CD4-positive, alpha-beta T cell treated with Interleukin-17A for 1 hour (primary cell): ENCODE results near the gene TMEM242.

Experiments used
- DNase-seq: peaks from one replicate; pipeline ENCODE4 v3.0.0-alpha.2; 2020

Gene TMEM242

DNA sequence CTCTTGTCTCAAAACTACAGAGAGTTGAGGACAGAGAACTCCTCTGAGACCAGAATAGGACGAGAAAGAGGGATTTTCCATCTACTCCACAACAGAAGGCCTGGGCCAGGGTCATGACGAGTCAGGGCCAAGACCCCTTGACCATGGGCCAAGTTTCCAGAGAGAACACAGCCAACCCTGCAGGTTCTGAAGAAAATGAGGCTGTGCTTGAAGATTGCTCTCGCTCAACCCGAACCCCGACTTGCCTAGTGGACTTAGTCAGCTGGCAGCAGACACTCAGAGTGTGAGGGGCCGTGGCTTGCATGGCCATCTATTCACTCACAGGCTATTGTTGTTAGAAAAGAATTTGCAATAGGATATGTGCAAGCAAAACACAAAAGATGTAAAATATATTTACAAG lies 54.5 kb downstream of the TMEM242 start:
- no peak for DNase-seq

DNA sequence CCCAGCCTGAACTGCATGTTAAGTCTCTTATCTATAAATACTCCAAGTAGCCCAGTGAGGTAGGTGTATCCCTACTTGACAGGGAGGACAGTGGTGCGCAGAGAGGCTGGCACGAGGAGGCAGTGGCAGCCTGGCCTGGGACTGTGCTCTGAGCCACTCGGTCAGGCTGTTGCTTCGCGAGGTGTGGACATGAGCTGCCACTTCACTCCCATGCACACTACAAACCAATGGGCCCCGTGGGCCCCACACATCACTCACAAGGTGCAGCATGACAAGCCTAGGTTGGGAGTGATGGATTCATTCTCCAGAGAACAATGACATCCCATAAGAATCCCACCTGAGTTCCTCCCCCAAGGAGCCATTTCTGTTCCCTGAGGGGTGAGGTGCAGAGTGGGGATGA lies 54.9 kb downstream of the TMEM242 start:
- DNase-seq = no peak

DNA sequence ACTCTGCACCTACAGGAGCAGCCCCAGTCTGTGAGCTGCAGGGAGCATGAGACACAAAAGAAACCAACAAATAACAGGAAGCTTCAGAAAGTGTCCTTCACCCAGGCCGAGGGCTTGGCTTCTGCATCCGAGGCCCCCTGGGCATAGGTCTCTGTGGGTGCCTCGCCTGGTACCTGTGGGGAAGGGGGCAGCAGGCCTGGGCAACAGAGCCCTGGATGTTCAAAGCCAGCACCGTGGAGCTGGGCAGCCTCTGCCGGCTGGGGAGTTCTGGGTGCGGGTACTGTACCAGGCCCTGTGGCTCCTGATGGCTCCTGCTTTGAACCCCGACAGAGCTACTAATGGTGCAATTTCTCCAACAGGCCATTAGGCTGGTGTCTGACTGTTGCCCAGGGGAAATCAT lies 55.7 kb downstream of the TMEM242 start:
- DNase-seq = no peak

DNA sequence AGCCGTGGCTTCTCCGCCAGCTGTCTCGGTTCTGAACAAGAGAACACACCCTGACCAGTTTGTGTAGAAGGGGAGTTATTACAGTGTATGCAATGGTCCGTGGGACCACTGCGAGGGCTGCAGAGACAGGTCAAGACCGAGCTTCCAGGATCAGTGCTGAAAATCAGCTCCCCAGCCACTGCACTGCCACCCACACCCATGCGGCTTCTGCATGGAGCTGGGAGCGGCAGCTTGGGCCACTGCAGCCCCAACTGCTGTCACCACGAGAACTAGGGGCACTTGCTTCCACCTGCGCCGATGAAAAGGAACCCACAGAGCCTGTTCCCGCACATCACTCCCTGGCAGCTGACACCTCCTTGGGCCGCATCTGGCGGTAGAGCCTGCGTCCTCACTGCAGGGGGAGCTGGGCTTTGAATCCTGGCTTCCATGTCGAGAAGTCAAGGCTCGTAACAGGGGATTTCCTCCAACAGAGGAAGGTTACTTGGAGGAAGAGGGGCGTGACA lies 56.2 kb downstream of the TMEM242 start:
- DNase-seq = no peak

DNA sequence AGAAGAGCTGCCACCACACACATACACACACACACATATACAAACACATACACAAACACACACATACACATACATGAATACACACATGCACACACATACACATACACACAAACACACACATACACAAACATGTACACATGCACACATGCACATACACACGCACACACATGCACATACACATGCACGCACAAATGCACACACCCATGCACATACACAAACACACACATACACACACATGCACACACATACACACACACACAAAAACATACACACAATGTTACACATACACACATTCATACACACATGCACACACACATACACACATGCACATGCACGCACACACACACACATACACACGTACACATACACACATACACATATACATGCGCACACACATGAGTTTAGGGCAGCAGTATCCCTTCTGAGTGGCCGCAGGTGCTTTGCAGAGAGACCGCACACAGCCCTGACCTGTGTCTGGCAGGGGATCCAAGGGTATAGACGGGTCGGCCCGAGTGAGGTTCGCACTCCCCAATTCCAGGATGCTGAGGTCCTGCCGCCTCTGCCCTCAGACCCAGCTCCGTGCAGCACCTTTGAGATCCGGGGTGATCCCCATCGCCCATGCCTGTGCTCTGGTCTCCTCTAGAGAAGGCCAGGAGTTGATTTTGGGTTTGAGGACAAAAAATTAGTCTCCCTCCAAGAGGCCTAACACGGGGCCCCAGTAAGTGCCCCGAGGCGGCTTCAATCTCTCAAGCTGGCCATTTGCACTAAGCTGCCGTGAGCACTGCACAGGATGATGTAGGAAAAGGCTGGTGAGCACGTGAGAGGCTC lies 56.8 kb downstream of the TMEM242 start:
- DNase-seq = no peak

DNA sequence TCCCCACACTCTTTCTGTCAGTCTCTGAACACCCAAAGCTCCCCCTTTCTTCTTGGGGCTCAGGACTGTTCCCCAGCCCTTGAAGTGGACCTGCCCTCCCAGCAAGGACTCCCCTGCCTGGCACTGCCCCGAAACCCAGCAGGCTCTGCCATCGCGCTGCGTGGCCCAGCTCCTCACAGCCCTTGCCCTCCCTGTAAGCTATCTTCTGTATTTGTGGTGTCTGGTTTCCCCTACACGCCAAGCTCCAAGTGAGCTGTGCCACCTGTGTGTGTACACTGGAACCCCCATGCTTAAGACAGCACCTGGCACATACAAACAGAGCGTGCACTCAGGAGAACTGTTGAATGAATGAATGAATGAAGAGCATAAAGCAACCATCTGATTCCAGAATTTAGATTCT lies 57.7 kb downstream of the TMEM242 start:
- no peak for DNase-seq

DNA sequence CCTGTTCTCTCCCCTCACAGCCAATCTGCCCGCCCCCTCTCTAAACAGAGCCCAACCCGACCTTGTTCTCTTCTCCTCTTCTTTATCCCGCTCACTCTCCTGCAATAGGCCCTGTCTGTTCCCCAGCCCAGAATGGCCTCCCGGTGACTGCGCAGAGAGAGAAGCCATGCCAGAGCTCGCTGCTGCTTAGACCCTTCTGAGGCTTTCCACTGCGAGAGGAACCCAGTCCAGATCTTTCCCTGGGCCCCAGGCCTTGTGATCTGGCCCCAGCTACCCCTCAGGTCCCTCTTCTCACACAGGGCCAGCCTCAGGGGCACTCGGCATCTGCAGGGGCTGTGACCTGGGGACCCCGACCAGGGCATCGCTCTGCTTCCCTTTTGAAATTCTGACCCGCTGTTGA lies 58.1 kb downstream of the TMEM242 start:
- no peak for DNase-seq

DNA sequence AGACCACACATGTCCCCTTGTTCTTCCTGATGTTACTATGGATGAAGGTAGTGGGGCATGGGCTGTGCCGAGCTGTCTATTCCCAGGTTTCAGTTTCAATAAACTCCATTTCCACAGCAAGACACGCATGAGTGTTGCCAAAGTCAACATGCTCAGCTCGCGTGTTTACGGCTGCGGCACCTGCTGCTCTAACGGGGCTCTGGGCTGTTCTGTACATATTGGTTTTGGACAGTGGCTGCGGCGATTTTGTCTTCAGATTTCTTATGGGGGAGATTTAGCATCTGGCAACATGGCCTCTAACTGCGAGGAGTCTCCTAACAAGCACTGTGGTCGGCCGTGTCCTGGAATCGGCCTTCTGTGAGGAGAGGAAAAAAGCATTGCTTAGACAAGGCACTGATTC lies 58.6 kb downstream of the TMEM242 start:
- no peak for DNase-seq

DNA sequence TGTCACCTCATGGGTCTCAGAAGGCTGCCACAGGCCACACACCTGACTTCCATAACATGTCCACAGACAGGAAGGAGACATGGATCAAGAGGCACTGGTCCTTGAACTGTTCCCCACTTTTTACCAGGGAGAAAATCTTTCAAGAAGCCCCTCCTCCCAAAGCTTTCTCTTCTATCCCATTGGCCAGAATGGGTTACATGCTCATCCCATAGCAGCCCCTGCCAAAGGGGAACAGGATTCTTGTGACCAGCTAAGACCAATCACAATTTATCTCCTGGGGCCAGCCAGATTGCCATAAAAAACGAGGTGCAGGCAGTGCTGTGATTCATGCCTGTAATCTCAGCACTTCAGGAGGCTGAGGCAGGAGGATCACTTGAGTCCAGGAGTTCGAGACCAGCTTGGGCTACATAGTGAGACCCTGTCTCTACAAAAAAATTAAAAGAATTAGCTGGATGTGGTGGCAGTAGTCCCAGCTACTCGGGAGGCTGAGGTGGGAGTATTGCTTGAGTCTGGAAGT lies 59.4 kb downstream of the TMEM242 start:
- no peak for DNase-seq

DNA sequence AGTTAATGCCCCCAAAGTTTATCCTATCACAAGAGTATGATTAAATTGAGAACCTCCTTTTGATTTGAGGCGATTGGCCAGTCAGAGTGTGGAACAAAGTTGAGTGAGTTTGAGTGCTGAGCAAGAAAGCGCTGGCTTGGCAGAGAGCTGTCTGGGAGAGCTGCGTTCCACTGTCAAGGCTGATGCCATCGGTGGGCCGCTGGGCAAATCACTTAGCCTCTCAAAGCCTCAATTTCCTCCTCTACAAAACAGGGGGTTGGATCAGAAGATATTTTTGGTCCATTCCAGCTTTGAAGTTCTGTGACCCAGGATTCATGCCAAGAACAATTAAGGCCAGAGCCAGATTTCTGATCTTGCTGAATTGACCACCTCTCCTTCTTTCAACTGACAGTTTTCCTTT lies 60.2 kb downstream of the TMEM242 start:
- DNase-seq = no peak

DNA sequence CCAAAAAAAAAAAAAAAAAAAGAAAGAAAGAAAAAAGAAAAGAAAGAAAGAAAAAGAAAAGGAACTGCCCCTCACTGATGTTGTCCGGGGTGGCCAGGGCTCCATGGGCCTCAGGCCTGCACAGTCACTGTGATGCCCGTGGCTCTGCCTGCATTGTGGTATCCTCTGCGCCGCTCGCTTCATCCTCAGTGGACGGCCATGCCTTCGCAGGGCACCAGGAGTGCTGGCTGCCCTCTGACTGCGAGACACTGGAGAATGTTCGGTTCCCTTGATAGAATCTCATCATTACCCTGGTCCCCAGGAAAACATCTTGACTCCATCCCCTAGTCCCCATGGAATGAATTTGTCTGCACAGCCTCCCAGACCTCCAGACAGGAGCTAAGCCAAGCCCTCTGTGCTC lies 61.7 kb downstream of the TMEM242 start:
- no peak for DNase-seq

DNA sequence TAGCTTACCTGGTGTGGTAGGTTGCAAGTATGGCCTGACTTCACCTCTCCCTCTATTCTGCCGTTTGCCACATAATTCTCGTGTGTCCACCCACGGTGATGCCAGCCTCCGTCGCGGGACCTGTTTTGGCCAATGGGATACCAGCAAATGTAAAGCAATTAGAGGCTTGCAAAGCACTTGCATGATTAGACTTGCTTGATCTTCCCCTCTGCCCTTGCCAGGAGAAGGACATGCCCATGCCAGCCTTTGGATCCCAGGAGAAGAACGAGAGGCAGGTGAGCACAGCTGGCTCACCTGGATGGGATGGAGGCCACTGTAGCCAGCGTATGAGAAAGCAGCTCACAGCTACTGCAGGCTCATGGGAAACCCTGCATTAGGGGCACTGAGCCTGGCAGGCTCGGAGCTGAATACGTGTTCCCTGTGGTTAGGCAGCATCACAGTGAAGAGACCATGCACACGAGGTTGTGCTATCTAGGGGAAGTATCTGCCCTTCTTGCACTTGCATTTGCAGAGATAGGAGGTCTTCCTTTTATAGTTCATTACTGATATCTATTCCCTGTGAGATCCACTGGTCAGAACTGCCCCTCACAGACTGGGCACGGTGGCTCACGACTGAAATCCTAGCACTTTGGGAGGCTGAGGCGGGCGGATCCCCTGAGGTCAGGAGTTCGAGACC lies 62.4 kb downstream of the TMEM242 start:
- no peak for DNase-seq

DNA sequence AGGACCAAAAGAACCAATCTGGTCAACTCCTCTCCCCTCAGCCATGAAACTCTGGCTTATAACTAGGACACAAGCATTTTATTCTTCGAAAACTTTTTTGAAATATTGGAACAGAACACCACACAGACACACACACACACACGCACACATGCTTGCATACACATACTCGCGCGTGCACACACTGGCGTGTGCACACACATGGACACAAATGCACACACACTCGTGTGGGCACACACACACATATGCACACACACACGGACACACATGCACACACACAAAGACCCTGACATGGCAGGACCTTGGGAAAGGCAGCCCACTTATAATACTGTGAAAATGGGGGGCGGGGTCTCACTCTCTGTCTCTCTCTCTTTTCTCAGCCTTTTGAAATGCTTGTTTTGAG lies 63.9 kb downstream of the TMEM242 start:
- no peak for DNase-seq

DNA sequence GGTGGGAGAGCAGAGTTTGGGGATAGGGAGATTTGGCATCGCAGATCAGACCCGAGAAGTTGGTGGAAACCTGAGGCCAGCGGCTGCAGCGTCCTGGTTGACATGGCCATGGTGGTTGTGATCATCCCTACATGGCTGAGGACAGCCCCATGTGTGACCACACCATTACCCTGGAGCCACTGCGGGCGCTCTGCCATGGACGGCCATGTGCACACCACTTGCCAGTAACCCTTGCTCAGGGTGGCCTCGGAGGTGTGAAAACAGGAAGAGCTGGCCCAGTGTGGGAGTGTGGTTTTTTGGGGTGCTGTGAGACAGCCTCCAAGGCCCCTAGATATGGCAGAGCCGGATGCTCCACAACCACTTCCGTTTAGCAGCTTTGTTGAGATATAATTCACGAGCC lies 64.4 kb downstream of the TMEM242 start:
- DNase-seq = peak; percentile 54

DNA sequence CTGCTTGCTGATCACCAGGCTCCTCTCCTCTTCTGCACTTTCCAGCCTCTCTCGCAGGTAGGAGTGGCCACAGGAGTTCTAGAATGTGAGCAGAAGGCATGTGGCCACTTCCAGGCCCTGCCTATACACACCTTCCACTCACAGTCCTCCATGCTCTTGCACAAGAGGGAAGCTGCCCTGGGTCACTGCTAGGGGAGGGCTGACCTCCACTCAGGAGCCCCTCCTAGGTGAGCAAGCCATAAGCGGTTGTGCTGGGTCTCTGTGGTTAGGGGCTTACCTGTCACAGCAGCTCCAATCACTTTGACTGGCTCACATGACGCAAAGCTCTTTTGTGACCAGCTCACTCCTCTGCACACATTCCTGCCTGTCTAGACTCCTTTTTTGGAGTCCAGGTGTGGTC lies 68.2 kb downstream of the TMEM242 start:
- DNase-seq = no peak

DNA sequence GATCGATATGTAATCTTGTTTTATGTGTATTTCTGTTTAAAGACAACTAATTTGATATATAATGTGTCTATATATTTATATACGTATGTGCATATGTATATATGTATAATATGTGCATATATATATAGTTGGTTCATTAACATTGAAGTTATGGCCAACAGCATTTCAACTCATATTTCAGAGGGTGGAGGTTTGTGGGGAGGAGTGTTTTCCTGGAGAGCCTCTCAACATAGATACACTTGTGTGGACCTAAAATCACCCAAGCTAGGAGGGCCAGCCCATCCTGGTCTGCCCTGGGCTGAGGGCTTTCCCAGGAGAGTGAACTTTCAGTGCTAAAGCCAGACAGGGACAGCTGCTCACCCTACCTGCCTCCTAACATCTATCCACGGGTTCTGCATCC lies 68.8 kb downstream of the TMEM242 start:
- no peak for DNase-seq

DNA sequence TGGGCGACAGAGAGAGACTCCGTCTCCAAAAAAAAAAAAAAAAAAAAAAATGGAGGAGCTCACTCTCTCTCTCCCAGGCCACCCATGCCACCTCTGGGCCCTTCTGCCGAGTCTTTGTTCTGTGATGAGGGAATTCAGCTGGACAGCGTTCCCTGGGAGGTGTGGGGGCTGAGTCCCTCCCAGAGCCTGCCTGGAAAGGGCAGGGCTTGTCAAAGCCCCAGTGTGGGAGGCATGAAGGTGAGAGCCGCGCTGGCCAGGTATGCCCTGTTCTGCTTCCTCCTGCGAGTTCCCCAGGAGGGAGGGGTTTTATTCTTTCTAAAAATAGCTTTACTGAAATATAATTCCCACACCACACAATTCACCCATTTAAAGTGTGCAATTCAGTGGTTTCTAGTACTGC lies 69.6 kb downstream of the TMEM242 start:
- DNase-seq = peak; percentile 10

DNA sequence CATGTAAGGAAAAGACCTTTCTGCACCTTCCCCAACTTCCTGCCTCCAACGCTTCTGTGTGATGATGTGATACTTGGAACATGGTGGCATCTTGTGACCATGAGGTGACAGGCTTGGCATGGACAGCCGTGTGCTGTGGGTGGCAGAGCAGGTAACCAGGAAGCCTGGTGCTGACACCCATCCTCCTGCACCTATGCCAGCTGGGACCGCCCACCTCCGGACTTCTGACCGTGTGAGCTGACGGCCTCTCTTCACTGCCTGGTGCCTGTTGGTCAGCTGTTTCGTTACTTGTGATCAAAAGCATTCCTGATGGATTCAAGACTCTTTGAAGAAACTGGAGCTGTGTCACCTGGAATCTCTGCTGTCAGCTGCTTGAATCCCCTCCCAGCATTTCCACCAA lies 70.3 kb downstream of the TMEM242 start:
- DNase-seq = no peak

DNA sequence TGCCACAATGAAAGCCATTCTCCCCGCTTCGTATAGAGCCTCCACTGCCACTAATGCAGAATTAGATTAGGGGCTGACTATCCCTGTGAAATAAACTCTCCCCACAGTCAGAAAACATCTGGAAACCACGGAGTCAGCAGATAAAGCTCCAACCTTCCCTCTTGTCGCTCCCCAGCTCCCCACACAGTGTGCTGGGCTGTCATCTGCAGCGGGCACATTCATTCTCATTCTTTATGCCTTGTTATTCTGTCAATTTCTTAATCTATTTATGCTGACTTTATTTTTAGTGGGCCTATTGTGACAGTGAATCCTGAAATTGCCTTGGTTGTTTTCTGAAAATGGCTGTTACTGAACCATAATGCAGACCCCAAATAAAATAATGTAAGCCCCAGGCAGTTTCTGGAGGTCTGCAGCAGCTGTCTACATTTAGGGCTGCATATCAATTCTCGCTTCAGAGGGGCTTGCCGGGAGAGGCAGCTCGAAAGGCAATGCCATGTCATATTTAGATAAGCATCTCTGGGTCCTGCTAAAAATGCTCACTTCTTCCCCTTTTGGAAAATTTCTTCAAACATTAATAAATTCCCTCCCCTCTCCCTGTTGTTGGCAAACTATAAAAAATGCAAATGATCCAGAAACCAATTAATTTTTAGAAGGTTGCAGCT lies 71.6 kb downstream of the TMEM242 start:
- DNase-seq = no peak

DNA sequence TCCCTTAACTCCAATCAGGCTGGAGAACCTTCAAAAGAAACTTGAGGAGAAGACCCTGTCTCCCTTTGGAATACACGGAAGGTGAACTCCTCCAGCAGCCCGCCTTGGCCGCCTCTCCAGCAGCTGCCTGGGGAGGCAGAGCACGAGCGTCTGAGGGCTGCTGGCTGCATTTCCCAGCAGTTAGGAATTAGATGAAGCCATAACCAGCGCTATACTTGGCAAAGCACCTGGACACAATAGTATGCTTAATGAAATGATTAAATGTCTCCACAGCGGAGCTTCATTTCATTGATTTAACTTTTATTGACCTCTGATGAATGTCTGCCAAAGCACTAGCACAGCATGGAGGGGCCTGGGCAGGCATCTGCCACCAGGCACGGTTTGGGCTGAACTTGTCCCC lies 73.5 kb downstream of the TMEM242 start:
- no peak for DNase-seq

DNA sequence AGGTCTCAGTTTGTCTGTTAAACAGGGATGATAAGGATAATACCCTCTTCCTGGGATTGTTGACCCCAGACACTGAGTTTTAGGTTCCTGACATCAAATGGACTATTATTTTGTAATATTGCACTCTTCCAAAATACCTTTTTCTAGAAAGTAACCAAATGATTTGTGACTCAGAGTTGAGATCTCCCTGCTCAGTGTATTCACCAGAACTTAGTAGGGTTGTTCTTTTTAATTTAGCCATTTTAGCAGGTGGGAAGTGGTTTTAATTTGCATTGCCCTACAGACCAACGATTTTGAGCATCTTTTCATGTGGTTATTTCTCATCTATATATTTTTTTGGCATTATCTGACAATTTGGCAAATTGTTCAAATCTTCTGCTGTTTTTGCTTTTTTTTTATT lies 75.1 kb downstream of the TMEM242 start:
- no peak for DNase-seq

DNA sequence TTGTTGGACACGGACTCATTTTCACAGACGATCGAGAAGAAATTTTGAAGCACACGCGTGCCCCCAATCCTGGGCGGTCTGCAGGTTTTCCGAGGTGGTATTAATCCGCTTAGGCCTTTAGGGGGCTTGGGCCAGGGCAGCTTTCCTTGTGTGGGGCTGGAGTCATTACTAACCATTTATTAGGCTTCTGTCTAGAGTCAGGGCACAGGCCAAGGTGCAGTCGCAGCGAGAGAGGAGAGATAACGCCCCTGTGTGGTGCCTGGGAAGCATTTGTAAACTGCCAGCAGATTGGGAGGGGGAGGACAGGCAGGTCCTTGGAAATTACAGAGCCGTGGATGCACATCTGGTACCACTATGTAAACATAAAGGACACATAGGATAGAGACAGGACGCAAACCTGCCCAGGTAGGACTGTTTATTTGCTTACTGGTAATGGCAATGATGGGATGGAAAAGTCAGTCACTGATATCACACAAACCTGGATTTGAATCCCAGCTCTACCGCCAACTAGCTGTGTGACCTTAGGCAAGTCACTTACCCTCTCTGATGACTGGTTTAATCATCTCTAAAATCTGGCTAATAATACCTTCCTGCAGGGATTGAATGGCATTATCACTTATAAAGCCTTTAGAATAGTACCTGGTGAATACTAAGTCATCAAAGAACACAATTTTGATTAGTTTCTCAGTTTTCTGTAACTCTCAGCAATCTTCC lies 76.4 kb downstream of the TMEM242 start:
- no peak for DNase-seq

DNA sequence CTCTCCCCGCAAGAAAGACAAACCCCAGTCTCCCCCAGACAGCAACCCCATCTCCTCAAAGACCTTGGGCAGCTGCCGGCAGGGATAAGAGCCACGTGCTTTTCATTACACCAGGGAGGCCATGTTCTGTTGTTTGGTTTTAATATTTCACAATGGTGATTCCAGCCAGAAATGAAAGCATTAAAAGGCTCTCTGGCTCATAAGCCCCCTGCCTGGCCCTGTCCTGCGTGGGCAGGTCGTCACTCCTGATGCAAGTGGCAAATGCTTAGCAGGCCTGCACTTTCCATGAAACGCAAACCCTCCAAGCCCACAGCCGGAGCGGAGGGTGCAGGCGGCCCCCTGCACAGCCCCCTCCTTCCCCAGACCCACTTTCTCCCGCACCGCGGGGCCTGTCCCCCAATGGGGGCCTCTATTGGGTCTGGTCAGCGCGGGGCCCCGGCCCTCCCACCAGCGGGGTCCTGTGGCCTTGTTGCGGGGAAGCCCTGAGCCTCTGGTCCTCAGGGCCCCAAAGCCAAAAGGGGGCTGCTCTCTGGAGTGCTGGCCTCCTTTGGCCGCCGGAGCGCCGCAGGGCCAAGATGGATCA lies 77.2 kb downstream of the TMEM242 start:
- no peak for DNase-seq
